ENCODE data around the gene CD7. TPM values are rescaled to one million over a fixed set of nuclear protein-coding genes. Genes with fewer than 3 reads are reported as not detected.

Gene CD7
- total RNA-seq, 1 experiment from 2014 or later, result 0.77 TPM

DNA sequence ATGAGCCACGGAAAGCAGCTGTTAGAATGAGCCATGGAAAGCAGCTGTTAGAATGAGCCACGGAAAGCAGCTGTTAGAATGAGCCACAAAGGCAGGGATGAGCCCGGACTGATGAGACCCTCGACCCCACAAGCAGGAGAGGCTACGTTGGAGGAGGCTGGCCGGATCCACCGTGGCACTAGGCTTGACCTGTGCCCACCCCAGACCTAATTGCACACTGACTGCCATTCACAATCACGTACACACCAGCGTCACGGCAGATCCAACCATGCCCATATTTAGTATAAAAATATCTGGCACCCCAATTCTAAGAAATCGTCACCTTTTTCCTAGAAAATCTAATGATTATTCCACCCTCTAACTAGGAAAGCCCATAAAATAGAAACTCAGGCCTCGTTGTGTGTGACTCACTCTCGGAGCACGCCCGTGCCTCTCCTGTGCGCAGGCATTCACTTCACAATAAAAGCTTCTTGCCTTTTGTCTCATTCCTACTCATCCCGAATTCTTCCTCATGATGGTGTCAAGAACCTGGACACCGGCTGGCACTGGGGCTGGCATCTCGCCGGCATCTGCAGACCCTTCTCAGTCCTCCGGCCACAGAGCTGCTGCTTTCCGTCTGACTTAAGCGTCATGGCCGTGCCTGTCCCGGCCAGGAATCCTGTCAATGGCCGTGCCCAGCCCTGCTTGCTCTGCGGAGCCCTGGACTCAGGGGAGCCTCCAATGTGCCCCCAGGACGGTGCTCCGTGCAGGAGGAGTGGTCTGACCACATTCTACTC, 21.6 kb upstream of the CD7 start:
- intact Hi-C loops (cut with micrococcal nuclease; ENCODE audit: unreplicated experiment) (loop anchor here (5.0 kb wide), 1 partner anchor 97 kb away; no protein-coding TSS in a partner anchor), in situ Hi-C loops (cut with HindIII; ENCODE audit: low pct_unique_long_range_greater_than_20kb, low sequenced_read_pairs) (no loop called here)
- Histone ChIP-seq H3K4me1 (ENCODE audit: control insufficient read depth, insufficient read depth, low read length) (peaks cover 56% of the 10 kb centered on the region), H3K36me3 (ENCODE audit: control insufficient read depth, insufficient read depth, low read length) (no peaks in the 10 kb centered on the region), H3K27ac (ENCODE audit: low read length) (peak overlapping the region; percentile 96), H3K4me3 (ENCODE audit: low read depth in 2 of 2, low read length in 2 of 2) (peak overlapping the region; percentile 35 to 62), H3K9me3 (ENCODE audit: control insufficient read depth, insufficient read depth, low read depth, low read length) (no peaks in the 10 kb centered on the region), H3K27me3 (ENCODE audit: control insufficient read depth, insufficient read depth, low read length) (no peaks in the 10 kb centered on the region)
- TF ChIP-seq TCF7L2 (IDR thresholded peaks at IDR 0.05; ENCODE audit: low read depth, low read length) (no peak), CTCF (IDR thresholded peaks at IDR 0.05) (no peak), POLR2AphosphoS5 (IDR thresholded peaks at IDR 0.05; ENCODE audit: low read depth, low read length) (peak; percentile 70), SIN3A (IDR thresholded peaks at IDR 0.05; ENCODE audit: borderline replicate concordance, insufficient read depth, low read depth, low read length) (0 out of 2 replicates have a peak, but pooled peaks have one; percentile 32)
- TF ChIP-seq, protein P1, sequence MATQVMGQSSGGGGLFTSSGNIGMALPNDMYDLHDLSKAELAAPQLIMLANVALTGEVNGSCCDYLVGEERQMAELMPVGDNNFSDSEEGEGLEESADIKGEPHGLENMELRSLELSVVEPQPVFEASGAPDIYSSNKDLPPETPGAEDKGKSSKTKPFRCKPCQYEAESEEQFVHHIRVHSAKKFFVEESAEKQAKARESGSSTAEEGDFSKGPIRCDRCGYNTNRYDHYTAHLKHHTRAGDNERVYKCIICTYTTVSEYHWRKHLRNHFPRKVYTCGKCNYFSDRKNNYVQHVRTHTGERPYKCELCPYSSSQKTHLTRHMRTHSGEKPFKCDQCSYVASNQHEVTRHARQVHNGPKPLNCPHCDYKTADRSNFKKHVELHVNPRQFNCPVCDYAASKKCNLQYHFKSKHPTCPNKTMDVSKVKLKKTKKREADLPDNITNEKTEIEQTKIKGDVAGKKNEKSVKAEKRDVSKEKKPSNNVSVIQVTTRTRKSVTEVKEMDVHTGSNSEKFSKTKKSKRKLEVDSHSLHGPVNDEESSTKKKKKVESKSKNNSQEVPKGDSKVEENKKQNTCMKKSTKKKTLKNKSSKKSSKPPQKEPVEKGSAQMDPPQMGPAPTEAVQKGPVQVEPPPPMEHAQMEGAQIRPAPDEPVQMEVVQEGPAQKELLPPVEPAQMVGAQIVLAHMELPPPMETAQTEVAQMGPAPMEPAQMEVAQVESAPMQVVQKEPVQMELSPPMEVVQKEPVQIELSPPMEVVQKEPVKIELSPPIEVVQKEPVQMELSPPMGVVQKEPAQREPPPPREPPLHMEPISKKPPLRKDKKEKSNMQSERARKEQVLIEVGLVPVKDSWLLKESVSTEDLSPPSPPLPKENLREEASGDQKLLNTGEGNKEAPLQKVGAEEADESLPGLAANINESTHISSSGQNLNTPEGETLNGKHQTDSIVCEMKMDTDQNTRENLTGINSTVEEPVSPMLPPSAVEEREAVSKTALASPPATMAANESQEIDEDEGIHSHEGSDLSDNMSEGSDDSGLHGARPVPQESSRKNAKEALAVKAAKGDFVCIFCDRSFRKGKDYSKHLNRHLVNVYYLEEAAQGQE (IDR thresholded peaks at IDR 0.05; ENCODE audit: insufficient read depth in 1 of 2, low read depth in 2 of 2, low read length in 1 of 2), result no peak; a peak in 1 of 4 replicates
- DNase-seq (ENCODE audit: low read depth, low spot score) (no peak), ATAC-seq (peak; percentile 81)
- BruUV-seq (replicated peaks), result no TSS peak
- ChIA-PET POLR2A (interaction anchor here (0.6 kb wide), 2 partner anchors 174 to 459 kb away, joined by 4 to 8 read pairs; no protein-coding TSS in a partner anchor), CTCF (interaction anchor here (1.7 kb wide), 1 partner anchor 39 kb away, joined by 4 read pairs; no protein-coding TSS in a partner anchor)

DNA sequence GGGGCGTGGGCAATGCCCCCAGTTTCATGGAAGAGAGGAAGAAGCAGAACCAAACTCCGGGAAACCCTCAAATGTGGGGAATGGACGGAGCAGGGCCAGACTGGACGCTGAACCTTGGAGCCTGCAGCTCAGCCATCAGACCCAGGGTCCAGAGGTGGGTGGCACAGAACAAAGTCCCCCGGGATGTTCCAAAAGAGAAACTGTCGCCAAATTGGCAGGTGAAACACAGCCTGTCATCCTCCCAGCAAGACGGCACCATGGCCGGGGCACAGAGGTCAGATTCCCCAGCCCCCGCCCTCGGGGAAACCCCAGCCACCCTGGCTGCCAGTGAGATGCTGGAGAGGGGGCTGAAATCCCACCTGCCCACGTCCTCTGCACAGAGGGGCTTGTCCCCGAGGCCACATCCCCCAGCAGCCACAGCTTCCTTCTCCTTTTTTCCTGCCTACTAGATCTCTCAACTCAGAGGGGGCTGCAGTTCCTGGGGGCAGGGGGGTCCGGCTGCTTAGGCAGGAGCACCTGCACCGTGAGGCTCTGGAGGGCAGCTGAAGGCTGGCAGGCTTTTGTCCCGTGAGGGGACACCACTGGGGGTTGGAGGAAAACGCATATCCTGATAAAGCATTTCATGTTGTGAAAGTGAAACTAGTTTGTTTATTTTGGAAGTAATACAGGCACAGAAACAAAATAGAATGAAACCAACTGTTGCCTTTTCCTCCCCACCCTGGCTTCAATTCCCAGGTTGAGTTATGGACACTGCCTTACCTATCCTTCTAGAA, 17.4 kb upstream of the CD7 start:
- no peaks in the 10 kb centered on the region for H3K27me3 ChIP-seq (ENCODE audit: control insufficient read depth, insufficient read depth, low read length)
- no peak for TF ChIP-seq POLR2AphosphoS5 (IDR thresholded peaks at IDR 0.05; ENCODE audit: low read depth, low read length)
- TF ChIP-seq TCF7L2 (IDR thresholded peaks at IDR 0.05; ENCODE audit: low read depth, low read length), result no peak
- no peak for TF ChIP-seq CTCF (IDR thresholded peaks at IDR 0.05)
- intact Hi-C loops (cut with micrococcal nuclease; ENCODE audit: unreplicated experiment) (loop anchor here (5.0 kb wide), 2 partner anchors 38 to 93 kb away; no protein-coding TSS in a partner anchor), in situ Hi-C loops (cut with HindIII; ENCODE audit: low pct_unique_long_range_greater_than_20kb, low sequenced_read_pairs) (no loop called here)
- no TSS peak for BruUV-seq (replicated peaks)
- peaks cover 70% of the 10 kb centered on the region for H3K4me1 ChIP-seq (ENCODE audit: control insufficient read depth, insufficient read depth, low read length)
- no peak for DNase-seq (ENCODE audit: low read depth, low spot score)
- ATAC-seq, result no peak
- POLR2A ChIA-PET, result no interaction called here
- CTCF ChIA-PET, result interaction anchor here (0.6 kb wide), 1 partner anchor 28 kb away, joined by 4 read pairs; no protein-coding TSS in a partner anchor
- H3K9me3 ChIP-seq (ENCODE audit: control insufficient read depth, insufficient read depth, low read depth, low read length), result no peaks in the 10 kb centered on the region
- H3K27ac ChIP-seq (ENCODE audit: low read length), result peak overlapping the region; percentile 75
- peaks cover 2% of the 10 kb centered on the region; the same call in 1 of the 2 replicates for H3K36me3 ChIP-seq (ENCODE audit: control insufficient read depth, insufficient read depth, low read length)
- H3K4me3 ChIP-seq (ENCODE audit: low read depth in 2 of 2, low read length in 2 of 2), result peak overlapping the region; percentile 31 to 71

All from Panc1 (cell line).